OCI-LY7 (cell line): ENCODE measurements around the gene UPB1. TPM values are rescaled to one million over a fixed set of nuclear protein-coding genes. Genes with fewer than 3 reads are reported as not detected.
A peak's percentile ranks its signal among the peaks of the same experiment; 100 is the strongest.

Source experiments
- BruUV-seq: library from RNA; stranded (reverse); fragments of 400-500 nt; replicated peaks from 2 replicates; lab custom pipeline; 2021; lab: Mats Ljungman, UMichigan
- CTCF ChIA-PET: fragments of 300-600 bp; sonication (Branson Sonifier 250); formaldehyde crosslinking; loops from one replicate; lab custom pipeline; 2022; ENCODE audit warnings: antibody characterized with exemption; ENCODE audit not compliant: unreplicated experiment; lab: Charles Lee
- POLR2A ChIA-PET: fragments of 300-600 bp; sonication (Branson Sonifier 250); formaldehyde crosslinking; loops from one replicate; lab custom pipeline; 2022; ENCODE audit warnings: antibody characterized with exemption; lab: Charles Lee
- DNase-seq: peaks from one replicate; pipeline ENCODE4 v3.0.0-alpha.2; 2015; ENCODE audit warnings: low spot score
- H2AFZ ChIP-seq: fragments of 200-600 bp; sonication (generic), shearing (Covaris generic); 2 replicates; pipeline ENCODE4 v1.6.1; 2014; ENCODE audit warnings: mild to moderate bottlenecking, antibody characterized with exemption, low read length, moderate library complexity
- H3K27ac ChIP-seq: fragments of 200-600 bp; sonication (generic); 2 replicates; pipeline ENCODE4 v1.5.1; 2014; ENCODE audit warnings: mixed run types, low read depth, mild to moderate bottlenecking, moderate library complexity, low read length, inconsistent platforms; ENCODE audit not compliant: poor library complexity, severe bottlenecking
- H3K36me3 ChIP-seq: fragments of 200-600 bp; sonication (generic); 2 replicates; pipeline ENCODE4 v1.6.1; 2014; ENCODE audit warnings: mild to moderate bottlenecking, antibody characterized with exemption, low read length, moderate library complexity, mixed read lengths; ENCODE audit not compliant: insufficient read depth
- H3K4me1 ChIP-seq: fragments of 200-600 bp; sonication (generic); 2 replicates; pipeline ENCODE4 v1.5.1; 2014; ENCODE audit warnings: mild to moderate bottlenecking, low read length; ENCODE audit not compliant: insufficient read depth, poor library complexity, severe bottlenecking
- H3K4me2 ChIP-seq: fragments of 200-600 bp; sonication (generic); 2 replicates; pipeline ENCODE4 v1.6.1; 2014; ENCODE audit warnings: mild to moderate bottlenecking, low read length
- H3K4me3 ChIP-seq: fragments of 200-600 bp; sonication (generic); 2 replicates; pipeline ENCODE4 v1.5.1; 2014; ENCODE audit warnings: mild to moderate bottlenecking, low read depth, low read length; ENCODE audit not compliant: poor library complexity, severe bottlenecking
- H3K79me2 ChIP-seq: fragments of 200-600 bp; sonication (generic); 2 replicates; pipeline ENCODE4 v1.6.1; 2016; ENCODE audit warnings: low read depth, mild to moderate bottlenecking, low read length, moderate library complexity, mixed read lengths; ENCODE audit not compliant: insufficient read depth
- H3K9me2 ChIP-seq: fragments of 200-600 bp; sonication (generic); 2 replicates; pipeline ENCODE4 v1.6.1; 2016; ENCODE audit warnings: mild to moderate bottlenecking, low read length, mixed read lengths; ENCODE audit not compliant: insufficient read depth
- H3K9me3 ChIP-seq: fragments of 200-600 bp; sonication (generic); 2 replicates; pipeline ENCODE4 v1.6.1; 2014; ENCODE audit warnings: mild to moderate bottlenecking, mixed run types, low read length, mixed read lengths
- H4K20me1 ChIP-seq: fragments of 200-600 bp; sonication (generic); 2 replicates; pipeline ENCODE4 v1.6.1; 2014; ENCODE audit warnings: mild to moderate bottlenecking, antibody characterized with exemption, low read length, moderate library complexity, mixed read lengths; ENCODE audit not compliant: insufficient read depth
- EZH2phosphoT487 ChIP-seq: fragments of 200-600 bp; sonication (generic); IDR thresholded peaks from 2 replicates; pipeline ENCODE4 v1.6.1; 2018; ENCODE audit warnings: low read depth, borderline replicate concordance, mild to moderate bottlenecking, mixed run types, antibody characterized with exemption, low read length, moderate library complexity, mixed read lengths
- intact Hi-C: fragments of 100-400 bp; cut with micrococcal nuclease; formaldehyde crosslinking; loops from one replicate; pipeline ENCODE4 v1.10.0; 2022; ENCODE audit not compliant: unreplicated experiment
- total RNA-seq, 2 experiments: library from RNA; depleted of rRNA in 1 of 2; stranded (reverse); fragments of >200 nt in 1 of 2; shearing (Covaris generic) in 1 of 2; gene quantifications; 2 replicates each; pipeline ENCODE4 v1.2.3, GENCODE V29; 2014 to 2022
- TF ChIP-seq, protein P1 (sequence below): fragments of 200-600 bp; sonication (generic); conservative IDR thresholded peaks from 2 replicates; pipeline ENCODE4 v1.5.1; 2014; ENCODE audit warnings: mild to moderate bottlenecking, antibody characterized with exemption, low read length, moderate library complexity, mixed read lengths

UPB1 gene
- total RNA-seq, 2 experiments from 2014 or later = 0.69 to 0.70 TPM

DNA sequence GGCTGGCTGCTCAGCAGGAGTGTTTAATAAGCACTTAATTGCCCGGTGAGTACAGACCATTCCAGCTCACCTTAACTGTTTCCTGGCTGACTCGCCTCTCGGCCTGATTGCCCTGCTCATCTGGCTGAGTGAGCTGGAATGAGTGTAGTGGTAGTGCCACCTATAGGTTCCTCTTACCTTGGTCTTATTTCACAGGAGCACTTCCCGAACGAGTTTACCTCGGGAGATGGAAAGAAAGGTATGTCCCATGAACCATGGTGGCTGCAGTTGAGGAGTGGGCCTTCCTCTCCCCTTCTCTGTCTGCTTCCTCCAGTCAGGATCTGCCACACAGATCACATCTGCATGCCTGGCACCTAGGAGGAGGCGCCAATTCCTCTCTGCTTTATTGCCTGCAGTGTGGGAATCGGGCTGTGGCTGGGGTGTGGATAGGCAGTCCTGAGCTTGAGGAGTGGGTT lies 26.7 kb downstream of the UPB1 start:
- H3K4me1 ChIP-seq = peaks cover 26% of the 10 kb centered on the region
- no peak overlapping the region for H3K4me3 ChIP-seq
- H3K79me2 ChIP-seq = no peaks in the 10 kb centered on the region
- BruUV-seq = no TSS peak
- ChIA-PET POLR2A (interaction anchor here (0.9 kb wide), 1 partner anchor 15 kb away, joined by 8 read pairs; no protein-coding TSS in a partner anchor), CTCF (interaction anchor here (0.7 to 1.1 kb wide), 2 partner anchors 18 to 73 kb away, joined by 3 read pairs; no protein-coding TSS in a partner anchor)
- no peaks in the 10 kb centered on the region for H3K9me2 ChIP-seq
- TF ChIP-seq, protein P1, sequence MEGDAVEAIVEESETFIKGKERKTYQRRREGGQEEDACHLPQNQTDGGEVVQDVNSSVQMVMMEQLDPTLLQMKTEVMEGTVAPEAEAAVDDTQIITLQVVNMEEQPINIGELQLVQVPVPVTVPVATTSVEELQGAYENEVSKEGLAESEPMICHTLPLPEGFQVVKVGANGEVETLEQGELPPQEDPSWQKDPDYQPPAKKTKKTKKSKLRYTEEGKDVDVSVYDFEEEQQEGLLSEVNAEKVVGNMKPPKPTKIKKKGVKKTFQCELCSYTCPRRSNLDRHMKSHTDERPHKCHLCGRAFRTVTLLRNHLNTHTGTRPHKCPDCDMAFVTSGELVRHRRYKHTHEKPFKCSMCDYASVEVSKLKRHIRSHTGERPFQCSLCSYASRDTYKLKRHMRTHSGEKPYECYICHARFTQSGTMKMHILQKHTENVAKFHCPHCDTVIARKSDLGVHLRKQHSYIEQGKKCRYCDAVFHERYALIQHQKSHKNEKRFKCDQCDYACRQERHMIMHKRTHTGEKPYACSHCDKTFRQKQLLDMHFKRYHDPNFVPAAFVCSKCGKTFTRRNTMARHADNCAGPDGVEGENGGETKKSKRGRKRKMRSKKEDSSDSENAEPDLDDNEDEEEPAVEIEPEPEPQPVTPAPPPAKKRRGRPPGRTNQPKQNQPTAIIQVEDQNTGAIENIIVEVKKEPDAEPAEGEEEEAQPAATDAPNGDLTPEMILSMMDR = peak; percentile 85
- no peak for TF ChIP-seq EZH2phosphoT487
- H2AFZ ChIP-seq = 0 out of 2 replicates have a peak overlapping the region, but pooled peaks have one; percentile 18
- H4K20me1 ChIP-seq = no peaks in the 10 kb centered on the region
- H3K36me3 ChIP-seq = no peaks in the 10 kb centered on the region
- DNase-seq = peak; percentile 82
- H3K9me3 ChIP-seq = no peaks in the 10 kb centered on the region
- intact Hi-C loops = loop anchor here (1.0 kb wide), 1 partner anchor 101 kb away; no protein-coding TSS in a partner anchor
- H3K27ac ChIP-seq = no peak overlapping the region
- H3K4me2 ChIP-seq = peak overlapping the region; percentile 15; the same call in 1 of the 2 replicates

DNA sequence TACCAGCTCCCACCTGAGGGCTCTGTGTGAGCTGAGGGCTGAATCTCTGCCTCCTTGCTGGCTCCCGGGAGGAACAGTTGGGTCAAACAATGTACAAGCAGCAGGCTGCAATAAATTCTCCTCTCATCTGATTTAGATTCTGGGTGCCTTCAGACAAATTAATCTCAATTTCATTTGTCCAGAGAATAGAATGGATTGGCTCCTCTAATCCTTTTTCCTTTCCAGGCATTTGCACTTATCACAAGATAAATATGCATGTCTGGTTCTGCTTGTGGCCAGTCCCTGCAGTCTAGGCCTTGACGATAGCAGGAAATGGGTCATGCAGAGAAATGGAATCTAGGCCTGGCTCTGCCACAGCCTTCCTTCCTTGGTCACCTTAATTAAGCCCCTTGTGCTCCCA lies 28.7 kb downstream of the UPB1 start:
- POLR2A ChIA-PET = no interaction called here
- H3K4me1 ChIP-seq = peaks cover 26% of the 10 kb centered on the region

More for the DNA sequence above, 28.7 kb downstream of the UPB1 start:
- no peaks in the 10 kb centered on the region for H3K79me2 ChIP-seq
- no peak for DNase-seq
- no peaks in the 10 kb centered on the region for H3K9me3 ChIP-seq
- H4K20me1 ChIP-seq = no peaks in the 10 kb centered on the region
- CTCF ChIA-PET = no interaction called here
- no peak overlapping the region for H3K4me3 ChIP-seq
- intact Hi-C loops = loop anchor here (2.0 kb wide), 1 partner anchor 199 kb away; no protein-coding TSS in a partner anchor
- no peak for TF ChIP-seq EZH2phosphoT487
- TF ChIP-seq, protein P1 = no peak
- H3K4me2 ChIP-seq = no peak overlapping the region
- BruUV-seq = no TSS peak
- H3K27ac ChIP-seq = no peak overlapping the region
- no peak overlapping the region for H2AFZ ChIP-seq
- H3K9me2 ChIP-seq = no peaks in the 10 kb centered on the region
- H3K36me3 ChIP-seq = no peaks in the 10 kb centered on the region
